HL-60 (cell line): ENCODE results near the gene CIDEC.

Experiments used
- DNase-seq, 2 experiments: peaks; one replicate each; pipeline ENCODE4 v3.0.0-alpha.2; 2010 to 2020; ENCODE audit warnings: low read depth in 1 of 2, low spot score in 1 of 2
- H3K27ac ChIP-seq: fragments of 250-450 bp; sonication (Bioruptor Pico); replicated peaks from 2 replicates; pipeline ENCODE4 v1.5.1; 2020; ENCODE audit warnings: mild to moderate bottlenecking, moderate library complexity
- H3K27me3 ChIP-seq: fragments of 250-450 bp; sonication (Bioruptor Pico); 2 replicates; pipeline ENCODE4 v1.5.1; 2021; ENCODE audit warnings: mild to moderate bottlenecking, moderate library complexity; ENCODE audit not compliant: insufficient read depth, poor library complexity, severe bottlenecking
- H3K4me3 ChIP-seq: replicated peaks from 2 replicates; pipeline ENCODE4 v1.5.1; 2011; ENCODE audit warnings: mild to moderate bottlenecking, control low read depth, low read length; ENCODE audit not compliant: insufficient read depth
- CTCF ChIP-seq: IDR thresholded peaks from one replicate; pipeline ENCODE4 v1.5.1; 2011; ENCODE audit warnings: low read length, control low read depth, inconsistent platforms; ENCODE audit not compliant: insufficient read depth
- GABPA ChIP-seq: IDR thresholded peaks from 2 replicates; pipeline ENCODE4 v1.6.1; 2012; ENCODE audit warnings: low read depth
- POLR2AphosphoS5 ChIP-seq: IDR thresholded peaks from 2 replicates; pipeline ENCODE4 v1.6.1; 2012; ENCODE audit warnings: low read depth
- SPI1 ChIP-seq: IDR thresholded peaks from 2 replicates; pipeline ENCODE4 v1.6.1; 2012; ENCODE audit warnings: low read depth, mild to moderate bottlenecking, borderline replicate concordance
- TF ChIP-seq, protein P1 (sequence below): IDR thresholded peaks from 2 replicates; pipeline ENCODE4 v1.6.1; 2012; ENCODE audit warnings: low read depth; ENCODE audit not compliant: insufficient replicate concordance

CIDEC gene

DNA sequence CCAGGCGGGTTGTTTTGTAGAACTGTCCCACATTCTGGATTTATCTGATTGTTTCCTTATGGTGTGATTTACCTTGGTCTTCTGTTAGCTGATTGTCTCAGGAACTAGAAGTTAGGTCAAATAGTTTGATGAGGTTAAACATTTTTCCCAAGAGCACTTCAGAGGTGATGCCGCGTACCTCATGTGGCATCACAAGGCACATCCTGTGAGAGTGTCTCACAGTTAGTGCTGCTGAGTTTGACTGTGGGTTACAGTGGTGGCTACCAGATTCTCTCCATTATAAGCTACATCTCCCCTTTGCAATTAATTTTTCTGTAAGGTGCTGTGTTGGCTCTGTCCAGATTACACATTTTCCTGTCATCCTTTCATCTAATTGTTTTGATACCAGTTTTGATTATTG, 48.8 kb downstream of the CIDEC start:
- TF ChIP-seq SPI1 = no peak
- TF ChIP-seq POLR2AphosphoS5 = no peak
- no peak for TF ChIP-seq GABPA
- TF ChIP-seq, protein P1, sequence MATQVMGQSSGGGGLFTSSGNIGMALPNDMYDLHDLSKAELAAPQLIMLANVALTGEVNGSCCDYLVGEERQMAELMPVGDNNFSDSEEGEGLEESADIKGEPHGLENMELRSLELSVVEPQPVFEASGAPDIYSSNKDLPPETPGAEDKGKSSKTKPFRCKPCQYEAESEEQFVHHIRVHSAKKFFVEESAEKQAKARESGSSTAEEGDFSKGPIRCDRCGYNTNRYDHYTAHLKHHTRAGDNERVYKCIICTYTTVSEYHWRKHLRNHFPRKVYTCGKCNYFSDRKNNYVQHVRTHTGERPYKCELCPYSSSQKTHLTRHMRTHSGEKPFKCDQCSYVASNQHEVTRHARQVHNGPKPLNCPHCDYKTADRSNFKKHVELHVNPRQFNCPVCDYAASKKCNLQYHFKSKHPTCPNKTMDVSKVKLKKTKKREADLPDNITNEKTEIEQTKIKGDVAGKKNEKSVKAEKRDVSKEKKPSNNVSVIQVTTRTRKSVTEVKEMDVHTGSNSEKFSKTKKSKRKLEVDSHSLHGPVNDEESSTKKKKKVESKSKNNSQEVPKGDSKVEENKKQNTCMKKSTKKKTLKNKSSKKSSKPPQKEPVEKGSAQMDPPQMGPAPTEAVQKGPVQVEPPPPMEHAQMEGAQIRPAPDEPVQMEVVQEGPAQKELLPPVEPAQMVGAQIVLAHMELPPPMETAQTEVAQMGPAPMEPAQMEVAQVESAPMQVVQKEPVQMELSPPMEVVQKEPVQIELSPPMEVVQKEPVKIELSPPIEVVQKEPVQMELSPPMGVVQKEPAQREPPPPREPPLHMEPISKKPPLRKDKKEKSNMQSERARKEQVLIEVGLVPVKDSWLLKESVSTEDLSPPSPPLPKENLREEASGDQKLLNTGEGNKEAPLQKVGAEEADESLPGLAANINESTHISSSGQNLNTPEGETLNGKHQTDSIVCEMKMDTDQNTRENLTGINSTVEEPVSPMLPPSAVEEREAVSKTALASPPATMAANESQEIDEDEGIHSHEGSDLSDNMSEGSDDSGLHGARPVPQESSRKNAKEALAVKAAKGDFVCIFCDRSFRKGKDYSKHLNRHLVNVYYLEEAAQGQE = no peak
- TF ChIP-seq CTCF = no peak
- H3K4me3 ChIP-seq = no peak overlapping the region
- H3K27me3 ChIP-seq = no peaks in the 10 kb centered on the region
- DNase-seq = no peak
- no peak overlapping the region for H3K27ac ChIP-seq

GRCh38 chr3:9828801-9829755, 51.0 kb downstream of the CIDEC start:
- DNase-seq = no peak
- no peak overlapping the region for H3K4me3 ChIP-seq
- no peaks in the 10 kb centered on the region for H3K27me3 ChIP-seq
- no peak overlapping the region for H3K27ac ChIP-seq
- TF ChIP-seq SPI1 (no peak), POLR2AphosphoS5 (no peak), CTCF (no peak), GABPA (no peak)
- TF ChIP-seq, protein P1 = no peak

GRCh38 chr3:9826815-9827573, 53.1 kb downstream of the CIDEC start:
- no peak overlapping the region for H3K4me3 ChIP-seq
- TF ChIP-seq, protein P1 = no peak
- TF ChIP-seq SPI1 (no peak), CTCF (peak; percentile 3), GABPA (no peak), POLR2AphosphoS5 (0 out of 2 replicates have a peak, but pooled peaks have one; percentile 30)
- H3K27me3 ChIP-seq = no peaks in the 10 kb centered on the region
- peak in 1 of 2 experiments; percentile 63 for DNase-seq
- H3K27ac ChIP-seq = no peak overlapping the region
